B cell (primary cell): ENCODE results near the gene ST6GALNAC3.

Source experiments
- EZH2 ChIP-seq: IDR thresholded peaks from 2 replicates; pipeline ENCODE4 v1.6.1; 2012; ENCODE audit warnings: borderline replicate concordance, low read depth, mild to moderate bottlenecking, moderate library complexity, low read length; ENCODE audit not compliant: insufficient read depth, poor library complexity, severe bottlenecking
- TF ChIP-seq, protein P1 (sequence below): fragments of 200-600 bp; IDR thresholded peaks from one replicate; pipeline ENCODE4 v1.8.0; 2022; ENCODE audit warnings: antibody characterized with exemption, mild to moderate bottlenecking

DNA sequence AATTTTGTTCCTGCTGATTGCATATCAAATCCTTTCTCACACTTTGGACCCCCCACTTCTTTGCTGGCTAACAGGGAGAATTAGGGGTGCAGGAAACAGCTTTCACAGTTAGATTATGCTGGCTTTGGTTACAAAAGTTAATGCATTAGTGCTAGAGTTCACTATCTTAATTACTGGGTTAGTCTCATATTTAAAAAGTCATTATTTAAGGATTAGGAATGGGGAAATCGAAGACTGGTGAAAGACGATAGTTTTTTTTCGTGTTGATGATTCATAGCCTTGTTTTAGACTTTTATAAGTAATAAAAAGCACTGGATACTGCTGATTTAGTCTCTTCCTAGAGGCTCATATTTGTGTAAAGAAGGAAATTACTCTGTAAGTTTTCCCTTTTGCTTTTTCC is 11.6 kb downstream of the ST6GALNAC3 start:
- TF ChIP-seq, protein P1, sequence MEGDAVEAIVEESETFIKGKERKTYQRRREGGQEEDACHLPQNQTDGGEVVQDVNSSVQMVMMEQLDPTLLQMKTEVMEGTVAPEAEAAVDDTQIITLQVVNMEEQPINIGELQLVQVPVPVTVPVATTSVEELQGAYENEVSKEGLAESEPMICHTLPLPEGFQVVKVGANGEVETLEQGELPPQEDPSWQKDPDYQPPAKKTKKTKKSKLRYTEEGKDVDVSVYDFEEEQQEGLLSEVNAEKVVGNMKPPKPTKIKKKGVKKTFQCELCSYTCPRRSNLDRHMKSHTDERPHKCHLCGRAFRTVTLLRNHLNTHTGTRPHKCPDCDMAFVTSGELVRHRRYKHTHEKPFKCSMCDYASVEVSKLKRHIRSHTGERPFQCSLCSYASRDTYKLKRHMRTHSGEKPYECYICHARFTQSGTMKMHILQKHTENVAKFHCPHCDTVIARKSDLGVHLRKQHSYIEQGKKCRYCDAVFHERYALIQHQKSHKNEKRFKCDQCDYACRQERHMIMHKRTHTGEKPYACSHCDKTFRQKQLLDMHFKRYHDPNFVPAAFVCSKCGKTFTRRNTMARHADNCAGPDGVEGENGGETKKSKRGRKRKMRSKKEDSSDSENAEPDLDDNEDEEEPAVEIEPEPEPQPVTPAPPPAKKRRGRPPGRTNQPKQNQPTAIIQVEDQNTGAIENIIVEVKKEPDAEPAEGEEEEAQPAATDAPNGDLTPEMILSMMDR, result no peak
- TF ChIP-seq EZH2, result no peak
